Raji (cell line): ENCODE measurements around the gene CDC42EP1.

Experiments used
- POLR2A ChIP-seq: IDR thresholded peaks from 2 replicates; pipeline ENCODE4 v1.6.1; 2011; ENCODE audit warnings: low read depth, low read length, control low read depth; ENCODE audit not compliant: insufficient read depth

CDC42EP1 gene

DNA sequence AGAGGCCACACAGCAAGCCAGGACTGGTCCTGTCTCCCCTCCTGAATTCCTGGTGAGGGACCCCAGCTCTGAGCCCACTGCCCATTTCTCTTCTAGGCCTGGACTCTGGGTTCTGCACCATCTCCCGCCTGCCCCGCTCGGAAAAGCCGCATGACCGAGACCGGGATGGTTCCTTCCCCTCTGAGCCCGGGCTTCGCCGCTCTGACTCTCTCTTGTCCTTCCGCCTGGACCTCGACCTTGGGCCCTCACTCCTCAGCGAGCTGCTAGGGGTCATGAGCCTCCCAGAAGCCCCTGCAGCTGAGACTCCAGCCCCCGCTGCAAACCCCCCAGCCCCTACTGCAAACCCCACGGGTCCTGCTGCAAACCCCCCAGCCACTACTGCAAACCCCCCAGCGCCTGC is 7.7 kb downstream of the CDC42EP1 start:
- no peak for TF ChIP-seq POLR2A

DNA sequence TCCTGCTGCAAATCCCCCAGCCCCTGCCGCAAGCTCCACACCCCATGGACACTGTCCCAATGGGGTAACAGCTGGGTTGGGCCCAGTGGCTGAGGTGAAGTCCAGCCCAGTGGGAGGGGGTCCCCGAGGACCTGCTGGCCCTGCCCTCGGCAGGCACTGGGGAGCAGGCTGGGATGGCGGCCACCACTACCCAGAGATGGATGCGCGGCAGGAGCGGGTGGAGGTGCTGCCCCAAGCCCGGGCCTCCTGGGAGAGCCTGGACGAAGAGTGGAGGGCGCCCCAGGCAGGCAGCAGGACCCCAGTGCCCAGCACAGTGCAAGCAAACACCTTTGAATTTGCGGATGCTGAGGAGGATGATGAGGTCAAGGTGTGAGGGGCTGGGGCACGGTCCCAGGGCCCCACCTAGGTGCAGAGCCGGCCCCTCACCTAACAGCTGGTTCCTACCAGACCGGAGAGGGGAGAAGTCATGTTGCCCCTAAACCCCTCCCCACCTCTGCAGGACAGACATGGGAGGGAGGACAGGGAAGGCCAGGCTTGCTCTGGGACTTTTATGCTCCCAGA is 8.2 kb downstream of the CDC42EP1 start:
- no peak for TF ChIP-seq POLR2A

DNA sequence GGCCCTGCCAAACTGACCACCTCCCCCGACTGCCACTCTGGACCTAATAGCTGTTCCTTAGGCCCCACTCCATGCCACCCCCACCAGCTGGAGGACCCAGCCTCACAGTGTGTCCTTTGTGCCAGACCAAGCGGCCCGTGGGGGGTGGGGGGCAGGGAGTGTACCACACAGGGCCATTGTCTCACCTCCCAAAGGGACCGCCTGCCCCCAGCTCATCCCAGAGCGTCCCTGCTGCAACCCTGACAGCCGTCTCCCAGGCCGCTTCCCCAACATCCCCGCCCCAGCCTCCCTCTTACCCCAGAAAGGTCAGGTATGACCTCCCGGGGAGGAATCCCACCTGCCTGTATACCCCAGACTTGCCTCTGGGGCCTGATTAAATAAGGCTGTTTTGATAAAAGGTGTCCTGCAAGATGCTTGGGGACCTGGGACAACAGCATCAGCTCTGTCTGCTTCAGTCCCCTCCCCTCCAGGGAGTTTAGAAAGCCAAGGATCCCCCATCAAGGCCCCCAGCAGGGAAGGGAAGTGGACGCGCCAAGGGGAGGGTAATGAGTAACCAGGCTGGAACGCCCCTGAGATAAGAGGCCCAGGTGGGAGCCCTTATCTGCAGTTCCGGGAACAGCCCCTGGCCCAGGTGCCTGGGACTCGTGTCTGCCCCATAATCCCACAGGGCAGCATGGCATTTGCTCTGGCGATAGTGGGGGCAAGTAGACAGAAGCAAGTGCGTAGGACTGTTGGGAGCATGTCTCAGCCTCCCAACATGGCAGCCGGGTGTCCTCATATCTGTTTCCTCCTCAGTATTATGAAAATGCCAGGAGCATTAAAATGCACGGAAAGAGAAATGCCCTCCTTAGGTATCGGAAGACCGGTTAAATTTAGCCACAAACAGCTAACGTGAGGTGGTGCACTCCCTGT is 9.0 kb downstream of the CDC42EP1 start:
- TF ChIP-seq POLR2A: no peak

DNA sequence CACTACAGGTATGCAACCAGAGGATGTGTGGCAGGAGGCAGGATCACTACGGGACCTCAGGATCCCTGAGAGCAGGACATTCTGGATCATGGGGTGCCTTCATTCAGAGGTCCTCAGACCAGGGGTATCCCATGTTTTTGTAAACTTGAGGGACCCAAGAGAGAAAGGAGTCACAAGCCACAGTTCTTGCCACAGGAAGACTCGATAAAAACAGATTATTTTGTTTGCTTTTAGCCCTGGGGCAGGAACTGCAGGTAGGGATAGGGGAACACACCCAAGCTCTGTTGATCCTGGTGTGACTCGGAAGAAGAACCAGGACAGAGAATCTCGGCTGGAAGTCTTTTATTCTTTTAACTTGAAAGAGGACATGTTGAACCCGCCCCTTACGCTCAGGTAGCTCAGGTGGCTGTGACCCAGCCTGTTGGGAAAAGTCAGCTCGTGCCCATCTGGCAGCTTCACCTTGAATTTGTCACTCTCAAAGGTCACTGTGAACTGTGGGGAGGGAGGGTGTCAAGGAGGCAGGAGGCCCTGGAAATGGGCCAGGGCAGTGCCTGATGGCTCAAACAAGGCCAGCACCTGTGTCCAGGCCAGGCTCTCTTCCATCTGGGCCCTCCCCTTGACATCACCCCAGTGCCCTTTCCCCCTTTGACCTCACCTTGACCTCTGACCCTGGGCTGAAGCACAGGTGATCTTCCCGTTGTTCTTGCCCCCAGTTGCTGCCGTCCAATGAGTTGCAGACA is 9.8 kb downstream of the CDC42EP1 start:
- no peak for TF ChIP-seq POLR2A

DNA sequence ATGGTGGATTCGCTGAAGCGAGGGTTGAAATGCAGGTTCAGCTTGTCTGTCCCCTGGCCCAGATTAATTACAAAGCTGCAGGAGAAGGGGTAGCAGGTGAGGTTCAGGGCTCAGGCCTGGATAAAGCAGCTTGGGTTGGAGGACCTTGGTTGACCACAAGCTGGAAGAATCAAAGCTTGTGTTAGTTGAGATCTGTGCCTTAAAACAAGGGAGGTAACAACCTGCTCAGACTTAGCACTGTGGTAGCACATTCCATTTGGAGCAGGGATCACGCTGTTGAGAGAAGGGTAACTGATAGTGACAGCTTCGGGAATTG is 10.3 kb downstream of the CDC42EP1 start:
- no peak for TF ChIP-seq POLR2A

DNA sequence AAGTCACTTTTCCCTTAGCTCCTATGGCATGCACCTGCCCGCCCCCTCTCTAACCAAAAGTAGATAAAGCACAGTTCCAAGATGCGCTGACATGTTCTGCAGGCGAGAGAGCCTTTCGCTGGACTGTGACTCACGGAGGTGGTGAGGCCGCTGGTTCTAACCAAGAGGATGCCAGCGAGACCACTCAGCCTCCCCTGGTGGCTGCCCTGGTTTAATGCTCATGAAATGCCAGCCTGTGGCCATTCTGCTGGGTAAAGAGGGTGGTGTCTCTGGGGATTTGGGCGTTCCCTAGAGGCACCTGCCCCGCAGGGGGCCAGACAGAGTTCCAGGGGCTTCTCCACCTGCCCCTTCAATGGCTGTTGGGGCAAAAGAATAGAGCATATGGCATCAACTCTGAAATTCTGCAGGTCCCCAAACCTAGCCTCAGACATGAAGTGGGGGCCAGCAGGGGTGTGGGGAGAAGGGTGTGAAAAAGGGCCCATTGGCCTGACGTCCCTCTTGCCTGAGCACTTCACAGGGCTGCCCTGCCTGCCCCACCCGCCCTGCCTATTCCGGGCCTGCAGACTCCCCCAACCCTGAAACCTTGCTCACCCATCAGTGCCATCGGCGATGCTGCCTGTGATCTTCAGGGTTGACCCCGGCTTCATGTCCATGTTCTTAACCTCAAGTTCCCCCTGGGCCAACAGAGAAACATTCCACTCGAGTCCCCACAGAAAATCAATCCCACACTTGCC is 11.1 kb downstream of the CDC42EP1 start:
- TF ChIP-seq POLR2A: no peak

DNA sequence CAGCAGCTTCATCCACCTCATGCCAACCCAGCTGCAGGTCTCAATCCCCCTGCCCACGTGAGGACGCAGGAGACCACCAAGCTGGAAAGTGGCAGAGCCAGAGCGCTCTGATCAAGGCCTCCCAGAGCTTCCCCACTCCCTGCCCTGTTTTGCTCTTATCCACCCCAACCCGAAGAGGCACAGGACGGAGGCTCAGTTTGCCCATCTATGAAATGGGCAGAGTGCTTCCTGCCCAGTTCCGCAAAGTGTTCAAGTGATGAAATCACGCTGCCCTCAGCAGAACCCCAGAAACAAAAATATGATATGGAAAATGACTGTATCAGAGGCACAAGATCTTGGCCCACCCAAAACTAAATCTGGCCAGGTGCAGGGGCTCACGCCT is 11.7 kb downstream of the CDC42EP1 start:
- TF ChIP-seq POLR2A: no peak

DNA sequence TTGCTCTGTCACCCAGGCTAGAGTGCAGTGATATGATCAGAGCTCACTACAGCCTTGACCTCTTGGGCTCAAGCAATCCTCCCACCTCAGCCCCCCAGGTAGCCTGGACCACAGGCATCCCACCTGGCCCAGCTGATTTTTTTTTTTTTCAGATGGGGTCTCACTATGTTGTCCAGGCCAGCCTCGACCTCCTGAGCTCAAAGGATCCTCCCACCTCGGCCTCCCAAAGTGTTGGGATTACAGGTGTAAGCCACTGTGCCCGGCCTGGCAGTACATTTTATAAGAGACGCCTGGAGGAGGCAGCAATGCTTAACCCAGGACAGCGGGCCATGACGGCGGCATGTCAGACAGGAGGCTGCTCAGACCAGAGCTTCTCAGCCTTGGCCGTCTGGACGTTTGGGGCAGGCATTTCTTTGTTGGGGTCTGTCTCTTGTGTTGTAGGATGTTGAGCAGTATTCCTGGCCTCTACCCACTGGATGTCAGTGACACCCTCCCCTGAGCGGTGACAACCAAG is 15.3 kb downstream of the CDC42EP1 start:
- TF ChIP-seq POLR2A: no peak

DNA sequence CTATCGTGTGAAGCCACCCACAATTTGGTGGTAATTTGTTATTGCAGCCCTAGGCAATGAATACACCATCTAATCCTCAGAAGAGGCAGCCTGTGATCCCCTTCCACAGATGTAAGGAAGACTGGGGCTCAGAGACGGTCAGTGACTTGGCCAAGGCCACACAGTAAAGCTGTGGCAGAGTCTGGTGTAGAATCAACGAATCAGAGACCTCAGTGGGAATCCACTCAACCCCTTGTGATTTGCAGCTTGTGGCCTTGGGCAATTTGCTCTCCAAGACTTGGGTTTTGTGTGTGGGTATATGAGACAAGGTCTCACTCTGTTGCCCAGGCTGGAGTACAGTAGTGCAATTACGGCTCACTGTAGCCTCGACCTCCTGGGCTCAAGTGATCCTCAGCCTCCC is 17.7 kb downstream of the CDC42EP1 start:
- no peak for TF ChIP-seq POLR2A

DNA sequence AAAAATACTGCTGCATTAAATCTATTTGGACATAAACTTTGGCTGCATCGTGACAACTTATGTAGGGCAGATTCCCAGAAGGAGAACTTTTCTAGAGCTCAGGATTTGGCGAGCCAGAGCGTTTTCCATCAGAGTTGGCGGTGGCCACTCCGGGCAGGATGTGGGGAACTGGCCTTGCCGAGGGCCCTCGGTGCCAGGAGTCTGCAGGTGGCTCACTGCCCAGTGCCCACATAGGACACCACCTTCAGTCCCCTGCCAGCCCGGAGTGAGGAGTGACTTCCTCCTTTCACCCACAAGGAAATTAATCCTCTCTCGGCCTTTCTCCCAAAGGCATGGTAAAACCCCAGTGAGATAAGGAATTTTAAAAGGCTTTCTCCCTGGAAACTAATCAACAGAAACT is 21.2 kb downstream of the CDC42EP1 start:
- TF ChIP-seq POLR2A: no peak

DNA sequence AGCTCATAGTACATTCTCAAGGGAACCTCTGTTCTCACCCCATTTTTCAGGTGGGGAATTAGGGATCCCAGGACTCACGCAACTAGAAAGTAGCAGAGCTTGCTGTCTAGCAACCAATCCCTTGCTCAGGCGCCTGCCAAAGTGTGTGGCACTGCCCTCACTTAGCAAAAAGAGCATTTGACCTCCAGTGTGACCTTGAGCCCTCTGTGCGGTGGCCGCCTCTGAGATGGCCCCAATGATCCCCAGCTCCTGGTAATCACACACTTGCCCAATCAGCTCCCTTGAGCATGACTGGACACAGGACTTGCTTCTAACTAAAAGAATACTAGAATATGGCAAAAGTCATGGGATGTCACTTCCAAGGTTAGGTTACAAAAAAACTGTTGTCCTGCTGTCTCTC is 22.2 kb downstream of the CDC42EP1 start:
- TF ChIP-seq POLR2A: no peak

DNA sequence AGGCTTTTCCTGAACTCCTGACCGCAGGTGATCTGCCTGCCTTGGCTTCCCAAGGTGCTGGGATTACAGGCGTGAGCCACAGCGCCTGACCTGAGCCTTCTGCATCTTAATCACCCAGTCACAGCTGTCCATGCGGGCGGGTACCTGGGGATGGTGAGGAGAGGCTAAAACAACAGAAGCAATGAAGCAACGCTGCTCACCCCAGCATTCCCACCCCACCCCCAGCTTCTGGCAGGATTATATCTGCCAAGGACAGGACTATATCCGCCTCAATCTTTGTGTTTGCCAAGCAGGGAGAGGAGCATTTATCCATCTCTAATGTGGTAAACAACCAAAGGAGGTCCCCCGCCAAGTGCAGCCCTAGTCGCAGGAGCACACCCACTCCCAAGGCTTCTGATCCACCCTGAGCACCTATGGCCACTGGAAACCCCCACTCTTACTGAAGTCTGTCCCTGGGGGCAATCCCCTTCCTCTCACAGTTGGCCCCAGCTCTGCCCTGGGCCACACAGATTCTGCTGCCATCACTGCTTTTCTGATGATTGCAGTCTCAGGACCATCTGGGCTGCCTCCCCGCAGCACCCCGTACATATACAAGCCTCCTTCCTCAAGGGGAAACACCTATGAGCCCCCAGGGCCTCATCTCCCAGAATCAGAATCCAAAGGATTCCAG is 28.4 kb downstream of the CDC42EP1 start:
- TF ChIP-seq POLR2A: no peak

DNA sequence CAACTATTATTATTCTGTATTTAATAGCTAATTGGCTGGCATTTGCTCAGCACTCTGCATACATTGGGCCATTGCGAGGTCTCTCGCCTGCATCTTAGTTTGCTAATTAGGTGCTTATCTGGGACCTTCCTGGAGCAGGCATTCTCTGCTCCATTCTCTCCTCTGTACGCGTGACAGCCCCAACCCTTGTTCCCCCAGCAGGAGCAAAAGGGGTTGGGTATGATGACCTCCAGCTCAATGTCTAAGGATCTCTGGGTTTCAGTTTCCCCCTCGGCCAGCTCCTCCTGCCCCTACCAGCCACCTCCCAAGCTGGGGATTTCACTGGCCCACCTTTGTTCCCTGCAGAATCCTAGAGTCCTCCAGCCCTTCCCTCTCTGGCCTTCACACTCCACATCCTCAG is 29.4 kb downstream of the CDC42EP1 start:
- TF ChIP-seq POLR2A: no peak

DNA sequence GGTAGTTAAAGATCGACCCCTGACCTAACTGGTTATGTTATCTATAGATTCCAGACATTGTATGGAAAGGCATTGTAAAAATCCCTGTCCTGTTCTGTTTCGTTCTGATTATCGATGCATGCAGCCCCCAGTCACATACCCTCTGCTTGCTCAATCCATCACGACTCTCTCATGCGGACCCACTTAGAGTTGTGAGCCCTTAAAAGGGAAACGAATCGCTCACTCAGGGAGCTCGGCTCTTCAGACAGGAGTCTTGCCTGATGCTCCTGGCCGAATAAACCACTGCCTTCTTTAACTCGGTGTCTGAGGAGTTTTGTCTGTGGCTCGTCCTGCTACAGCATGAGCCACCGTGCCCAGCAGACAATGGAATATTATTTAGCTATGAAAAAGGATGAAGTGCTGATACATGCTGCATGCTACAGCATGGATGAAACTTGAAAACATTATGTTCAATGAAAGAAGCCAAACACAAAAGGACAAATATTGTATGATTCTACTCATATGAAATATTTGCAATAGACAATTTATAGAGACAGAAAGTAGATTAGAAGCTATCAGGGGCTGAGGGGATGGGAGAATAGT is 31.6 kb downstream of the CDC42EP1 start:
- TF ChIP-seq POLR2A: no peak
